ENCODE results near the gene CTNNA3. TPM values are rescaled to one million over a fixed set of nuclear protein-coding genes. Genes with fewer than 3 reads are reported as not detected.

CTNNA3 gene
- polyA plus RNA-seq, 1 donor from 2014 or later, result 0.14 TPM

- no peaks in the 10 kb centered on the region for H3K9me3 ChIP-seq (ENCODE audit: low read length)
- no peak overlapping the region for H3K27ac ChIP-seq (ENCODE audit: low read length)
- H3K27me3 ChIP-seq (ENCODE audit: insufficient read depth, low read depth, low read length), result no peaks in the 10 kb centered on the region
- H3F3A ChIP-seq (ENCODE audit: insufficient read depth, low read length, poor library complexity, severe bottlenecking), result no peaks in the 10 kb centered on the region
- no peak for TF ChIP-seq SMC3 (conservative IDR thresholded peaks at IDR 0.05; ENCODE audit: poor library complexity)
- TF ChIP-seq MXI1 (conservative IDR thresholded peaks at IDR 0.05; ENCODE audit: poor library complexity, severe bottlenecking), result no peak
- no peak for TF ChIP-seq TAF1 (IDR thresholded peaks at IDR 0.05; ENCODE audit: low read depth)
- no peak for TF ChIP-seq RAD21 (conservative IDR thresholded peaks at IDR 0.05)
- TF ChIP-seq EZH2 (IDR thresholded peaks at IDR 0.05; ENCODE audit: borderline replicate concordance, insufficient read depth, low read length, poor library complexity, severe bottlenecking), result no peak
- no peak for TF ChIP-seq POLR2AphosphoS5 (IDR thresholded peaks at IDR 0.05)
- no peak for TF ChIP-seq EP300 (conservative IDR thresholded peaks at IDR 0.05; ENCODE audit: poor library complexity, severe bottlenecking)
- TF ChIP-seq CTCF (IDR thresholded peaks at IDR 0.05; ENCODE audit: poor library complexity, severe bottlenecking), result no peak
- no peak for TF ChIP-seq REST (IDR thresholded peaks at IDR 0.05; ENCODE audit: borderline replicate concordance)
- H4K20me1 ChIP-seq (ENCODE audit: insufficient read depth), result no peaks in the 10 kb centered on the region
- H3K4me2 ChIP-seq (ENCODE audit: low read length), result no peak overlapping the region
- no peak overlapping the region for H3K9ac ChIP-seq (ENCODE audit: low read length)
- no peaks in the 10 kb centered on the region for H3K79me2 ChIP-seq (replicated peaks; ENCODE audit: insufficient read depth, low read length)
- no peaks in the 10 kb centered on the region for H3K36me3 ChIP-seq (ENCODE audit: insufficient read depth, low read length)
- H2AFZ ChIP-seq (ENCODE audit: low read depth, low read length), result no peak overlapping the region
- no peaks in the 10 kb centered on the region for H3K9me2 ChIP-seq (ENCODE audit: insufficient read depth, low read length)
- no peak overlapping the region for H3K4me3 ChIP-seq (ENCODE audit: low read length)
Observed at GRCh38 chr10:66301078-66301477, 1394.9 kb downstream of the CTNNA3 start.

DNA sequence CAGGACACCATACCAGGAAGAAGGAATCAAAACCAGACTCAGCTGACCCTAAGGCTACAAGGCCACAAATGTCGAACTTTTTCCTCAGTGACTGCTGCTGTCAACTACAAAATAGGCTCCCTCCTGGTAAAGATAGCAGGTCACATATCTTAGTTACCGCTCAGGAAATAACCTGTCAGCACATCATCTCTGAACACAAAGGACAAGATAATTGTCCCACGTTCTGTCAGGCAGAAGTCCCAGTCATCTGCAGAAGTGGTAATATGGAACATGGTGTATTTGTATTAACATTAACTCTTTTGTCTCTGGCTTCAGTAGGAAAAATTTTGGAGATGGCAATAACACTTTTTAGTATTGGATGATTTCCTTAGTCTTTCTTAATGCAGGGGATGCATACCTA, 1400.4 kb downstream of the CTNNA3 start:
- TF ChIP-seq POLR2AphosphoS5 (IDR thresholded peaks at IDR 0.05) (peak; percentile 87), REST (IDR thresholded peaks at IDR 0.05; ENCODE audit: borderline replicate concordance) (peak; percentile 57), RAD21 (conservative IDR thresholded peaks at IDR 0.05) (peak; percentile 45), EP300 (conservative IDR thresholded peaks at IDR 0.05; ENCODE audit: poor library complexity, severe bottlenecking) (peak; percentile 98), EZH2 (IDR thresholded peaks at IDR 0.05; ENCODE audit: borderline replicate concordance, insufficient read depth, low read length, poor library complexity, severe bottlenecking) (no peak), SMC3 (conservative IDR thresholded peaks at IDR 0.05; ENCODE audit: poor library complexity) (peak; percentile 36), TAF1 (IDR thresholded peaks at IDR 0.05; ENCODE audit: low read depth) (no peak)

More for the DNA sequence above, 1400.4 kb downstream of the CTNNA3 start:
- H3K27ac ChIP-seq (ENCODE audit: low read length), result peak overlapping the region; percentile 80
- peak overlapping the region; percentile 46 for H3K4me3 ChIP-seq (ENCODE audit: low read length)
- H4K20me1 ChIP-seq (ENCODE audit: insufficient read depth), result no peaks in the 10 kb centered on the region
- no peak overlapping the region for H2AFZ ChIP-seq (ENCODE audit: low read depth, low read length)
- H3K79me2 ChIP-seq (replicated peaks; ENCODE audit: insufficient read depth, low read length), result no peaks in the 10 kb centered on the region
- H3K4me2 ChIP-seq (ENCODE audit: low read length), result peak overlapping the region; percentile 61
- peaks cover 5% of the 10 kb centered on the region for H3F3A ChIP-seq (ENCODE audit: insufficient read depth, low read length, poor library complexity, severe bottlenecking)
- H3K36me3 ChIP-seq (ENCODE audit: insufficient read depth, low read length), result no peaks in the 10 kb centered on the region
- no peaks in the 10 kb centered on the region for H3K9me2 ChIP-seq (ENCODE audit: insufficient read depth, low read length)
- H3K9ac ChIP-seq (ENCODE audit: low read length), result no peak overlapping the region
- no peaks in the 10 kb centered on the region for H3K9me3 ChIP-seq (ENCODE audit: low read length)
- no peaks in the 10 kb centered on the region for H3K27me3 ChIP-seq (ENCODE audit: insufficient read depth, low read depth, low read length)
